Liver (tissue), 9 donors: ENCODE data around the gene MNAT1. TPM values are rescaled to one million over a fixed set of nuclear protein-coding genes. Genes with fewer than 3 reads are reported as not detected.

Source experiments
- DNase-seq: peaks from one replicate; pipeline ENCODE4 v3.0.0-alpha.2; 2017; ENCODE audit warnings: low spot score
- H3K27ac ChIP-seq, 2 donors: one replicate each; pipeline ENCODE4 v1.7.0; 2013; ENCODE audit warnings: inconsistent platforms in 2 of 2, low read length in 2 of 2, control low read depth in 1 of 2, low read depth in 1 of 2, mild to moderate bottlenecking in 1 of 2
- H3K27me3 ChIP-seq, 4 donors: one replicate each; pipeline versions ENCODE4 v1.6.1 to v1.7.0; 2013; ENCODE audit warnings: low read length in 3 of 4, inconsistent platforms in 1 of 4, mild to moderate bottlenecking in 1 of 4, moderate library complexity in 1 of 4; ENCODE audit not compliant: control insufficient read depth in 4 of 4, insufficient read depth in 4 of 4
- H3K36me3 ChIP-seq, 4 donors: one replicate each; pipeline versions ENCODE4 v1.6.1 to v1.7.0; 2013; ENCODE audit warnings: low read length in 3 of 4, mild to moderate bottlenecking in 3 of 4, low read depth in 1 of 4, moderate library complexity in 1 of 4; ENCODE audit not compliant: control insufficient read depth in 4 of 4, insufficient read depth in 3 of 4
- H3K4me1 ChIP-seq, 4 donors: one replicate each; pipeline versions ENCODE4 v1.6.1 to v1.7.0; 2013; ENCODE audit warnings: low read length in 3 of 4, mild to moderate bottlenecking in 3 of 4, moderate library complexity in 1 of 4; ENCODE audit not compliant: control insufficient read depth in 4 of 4, insufficient read depth in 4 of 4
- H3K4me3 ChIP-seq, 3 donors: one replicate each; pipeline versions ENCODE4 v1.6.1 to v1.7.0; 2013; ENCODE audit warnings: low read length in 3 of 3, control low read depth in 1 of 3, low read depth in 1 of 3, mild to moderate bottlenecking in 1 of 3
- H3K9ac ChIP-seq, 2 donors: one replicate each; pipeline ENCODE4 v1.7.0; 2013; ENCODE audit warnings: low read length in 2 of 2, mild to moderate bottlenecking in 2 of 2, moderate library complexity in 2 of 2, control low read depth in 1 of 2, low read depth in 1 of 2
- H3K9me3 ChIP-seq, 4 donors: one replicate each; pipeline versions ENCODE4 v1.6.1 to v1.7.0; 2013; ENCODE audit warnings: low read length in 3 of 4; ENCODE audit not compliant: control insufficient read depth in 4 of 4
- EGR1 ChIP-seq, 2 donors: IDR thresholded peaks; 2 replicates each; pipeline ENCODE4 v1.6.1; 2016 to 2018; ENCODE audit warnings: antibody characterized with exemption in 2 of 2, low read depth in 2 of 2
- FOXA1 ChIP-seq: IDR thresholded peaks from 2 replicates; pipeline ENCODE4 v1.6.1; 2016; ENCODE audit warnings: antibody characterized with exemption
- FOXA2 ChIP-seq: IDR thresholded peaks from 2 replicates; pipeline ENCODE4 v1.6.1; 2016; ENCODE audit warnings: antibody characterized with exemption
- GABPA ChIP-seq, 2 donors: IDR thresholded peaks in 1 of 2; conservative IDR thresholded peaks in 1 of 2; 2 replicates each; pipeline ENCODE4 v1.6.1; 2016; ENCODE audit warnings: antibody characterized with exemption in 2 of 2, mild to moderate bottlenecking in 1 of 2, moderate library complexity in 1 of 2
- HNF4A ChIP-seq, 2 donors: conservative IDR thresholded peaks; 2 replicates each; pipeline ENCODE4 v1.6.1; 2016; ENCODE audit warnings: antibody characterized with exemption in 2 of 2, mild to moderate bottlenecking in 2 of 2
- HNF4G ChIP-seq: IDR thresholded peaks from 2 replicates; pipeline ENCODE4 v1.6.1; 2016; ENCODE audit warnings: antibody characterized with exemption
- JUND ChIP-seq, 2 donors: IDR thresholded peaks; 2 replicates each; pipeline ENCODE4 v1.6.1; 2016; ENCODE audit warnings: antibody characterized with exemption in 2 of 2
- NR2F2 ChIP-seq: IDR thresholded peaks from 2 replicates; pipeline ENCODE4 v1.6.1; 2016; ENCODE audit warnings: antibody characterized with exemption
- RAD21 ChIP-seq, 2 donors: IDR thresholded peaks; 2 replicates each; pipeline ENCODE4 v1.6.1; 2016; ENCODE audit warnings: antibody characterized with exemption in 2 of 2, mild to moderate bottlenecking in 2 of 2
- RXRA ChIP-seq, 2 donors: IDR thresholded peaks; 2 replicates each; pipeline ENCODE4 v1.6.1; 2017 to 2018; ENCODE audit warnings: antibody characterized with exemption in 2 of 2, mild to moderate bottlenecking in 1 of 2
- SP1 ChIP-seq: IDR thresholded peaks from 2 replicates; pipeline ENCODE4 v1.6.1; 2018; ENCODE audit warnings: antibody characterized with exemption, mild to moderate bottlenecking
- TAF1 ChIP-seq: conservative IDR thresholded peaks from 2 replicates; pipeline ENCODE4 v1.6.1; 2016; ENCODE audit warnings: antibody characterized with exemption, mild to moderate bottlenecking
- YY1 ChIP-seq: IDR thresholded peaks from 2 replicates; pipeline ENCODE4 v1.6.1; 2016; ENCODE audit warnings: antibody characterized with exemption, mild to moderate bottlenecking
- WGBS: extraction: QIAGEN DNeasy Blood & Tissue Kit; methylation state at CpG from one replicate; pipeline ENCODE4 v1.1.7; 2013; 5-methylcytosine and 5-hydroxymethylcytosine counted together
- polyA plus RNA-seq, 2 donors: library from polyadenylated mRNA; stranded (reverse) in 1 of 2; unstranded in 1 of 2; fragments of 200-250 nt in 1 of 2; fragments of >200 nt in 1 of 2; fragmentation: Nextera tagmentation in 1 of 2; extraction: Ambion mirVana in 1 of 2; gene quantifications; one replicate each; pipeline versions ENCODE4 v1.2.1 to v1.2.3, GENCODE V29; 2013 to 2015
- total RNA-seq, 2 donors: library from RNA; depleted of rRNA; stranded (reverse); fragments of >200 nt; gene quantifications; one replicate each; pipeline ENCODE4 v1.2.3, GENCODE V29; 2014
- TF ChIP-seq, protein P1 (sequence below): fragments of 150-350 bp; IDR thresholded peaks from 2 replicates; pipeline ENCODE4 v1.5.1; 2017; ENCODE audit warnings: improper control_type of control experiment, low read depth, low read length; ENCODE audit not compliant: missing input control
- TF ChIP-seq, protein P2 (sequence below): IDR thresholded peaks from 2 replicates; pipeline ENCODE4 v1.6.1; 2016; ENCODE audit warnings: antibody characterized with exemption, mild to moderate bottlenecking
- TF ChIP-seq, protein P3 (sequence below): IDR thresholded peaks from 2 replicates; pipeline ENCODE4 v1.6.1; 2016; ENCODE audit warnings: antibody characterized with exemption
- TF ChIP-seq, protein P4 (sequence below): IDR thresholded peaks from 2 replicates; pipeline ENCODE4 v1.6.1; 2016; ENCODE audit warnings: antibody characterized with exemption
- TF ChIP-seq, protein P5 (sequence below): IDR thresholded peaks from 2 replicates; pipeline ENCODE4 v1.6.1; 2016; ENCODE audit warnings: antibody characterized with exemption
- donor health status: healthy.
- donor health status: healthy.
- donor health status: healthy.
- donor health status: healthy.
- donor health status: healthy.

The MNAT1 gene
- total and polyA plus RNA-seq, 4 donors, result 8.9 to 18.5 (median 14.6) TPM

DNA sequence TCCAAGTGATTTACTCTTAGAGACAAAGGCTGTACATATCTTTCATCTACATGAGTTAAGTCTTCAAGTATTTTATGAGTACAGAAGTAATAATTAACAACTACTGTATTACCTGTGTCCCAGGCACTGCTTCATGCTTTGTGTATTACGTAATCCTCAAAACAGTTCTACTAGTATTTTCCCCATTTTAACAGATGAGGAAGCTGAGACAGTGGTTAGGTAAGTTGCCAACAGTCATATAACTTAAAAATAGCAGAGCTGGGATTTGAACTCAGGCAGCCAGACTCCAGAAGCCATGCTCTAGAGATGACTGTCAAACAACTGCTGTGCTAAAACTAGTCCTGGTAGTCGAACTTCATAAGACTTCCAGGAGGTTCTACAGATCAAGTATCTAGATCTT is 235.6 kb downstream of the MNAT1 start:
- Histone ChIP-seq H3K9me3 (no peaks in the 10 kb centered on the region), H3K9ac (no peak overlapping the region), H3K4me1 (no peaks in the 10 kb centered on the region), H3K27ac (no peak overlapping the region), H3K27me3 (no peaks in the 10 kb centered on the region), H3K4me3 (no peak overlapping the region), H3K36me3 (peaks cover 0 to under 1% (median under 1%) of the 10 kb centered on the region in 4 donors)
- 96% methylated on average over 2 of the region's 2 CpGs for WGBS
- no peak for DNase-seq
- TF ChIP-seq YY1 (no peak), FOXA2 (no peak), NR2F2 (no peak), SP1 (no peak), JUND (IDR thresholded peaks at IDR 0.05) (no peak), HNF4G (no peak)

DNA sequence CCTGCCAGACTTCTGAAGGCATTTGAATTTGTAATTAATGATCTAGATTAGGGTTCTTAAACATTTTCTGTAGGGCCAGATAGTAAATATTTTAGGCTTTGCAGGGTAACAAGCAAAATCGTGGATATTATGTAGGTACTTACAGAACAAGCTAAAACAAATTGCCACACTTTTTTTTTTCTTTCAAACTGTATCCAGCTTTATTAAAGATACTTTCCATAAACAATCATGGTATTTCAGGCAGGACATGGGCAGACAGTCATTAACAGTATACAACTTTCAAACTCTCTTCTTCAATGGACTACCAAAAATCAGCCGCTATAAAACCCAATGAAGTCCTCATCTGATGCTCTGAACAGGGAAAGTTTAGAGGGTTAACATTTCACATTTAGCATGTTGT is 236.7 kb downstream of the MNAT1 start:
- no peaks in the 10 kb centered on the region for H3K4me1 ChIP-seq
- 38% methylated on average over 2 of the region's 2 CpGs for WGBS

DNA sequence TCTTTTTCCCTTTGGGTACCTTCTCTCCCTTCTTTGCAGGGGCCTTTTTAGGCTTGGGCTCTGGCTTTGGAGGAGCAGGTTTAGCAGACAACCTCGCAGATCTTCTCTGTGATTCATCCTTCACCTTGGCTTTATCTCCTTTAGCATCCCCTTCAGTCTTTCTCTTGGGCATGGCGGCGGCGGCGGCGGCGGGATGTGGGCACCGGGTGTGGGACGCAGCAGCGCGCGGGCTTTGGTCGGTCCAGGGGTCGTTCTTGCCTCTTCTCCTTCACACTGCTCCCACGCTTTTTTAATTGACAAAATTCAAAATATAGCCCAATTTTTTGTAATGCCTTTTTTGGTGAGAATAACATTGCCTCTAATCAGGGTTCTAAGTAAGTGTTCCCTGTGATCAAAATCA is 237.7 kb downstream of the MNAT1 start:
- TF ChIP-seq NR2F2 (no peak), JUND (IDR thresholded peaks at IDR 0.05) (no peak), GABPA (IDR thresholded peaks at IDR 0.05 in 1 of 2, conservative IDR thresholded peaks at IDR 0.05 in 1 of 2) (no peak), RAD21 (IDR thresholded peaks at IDR 0.05) (no peak), EGR1 (IDR thresholded peaks at IDR 0.05; ENCODE audit: low read depth in 2 of 2) (no peak), HNF4A (conservative IDR thresholded peaks at IDR 0.05) (no peak), TAF1 (no peak), RXRA (IDR thresholded peaks at IDR 0.05) (no peak), YY1 (no peak), FOXA1 (no peak), SP1 (no peak), FOXA2 (no peak), HNF4G (no peak)
- TF ChIP-seq, protein P1, sequence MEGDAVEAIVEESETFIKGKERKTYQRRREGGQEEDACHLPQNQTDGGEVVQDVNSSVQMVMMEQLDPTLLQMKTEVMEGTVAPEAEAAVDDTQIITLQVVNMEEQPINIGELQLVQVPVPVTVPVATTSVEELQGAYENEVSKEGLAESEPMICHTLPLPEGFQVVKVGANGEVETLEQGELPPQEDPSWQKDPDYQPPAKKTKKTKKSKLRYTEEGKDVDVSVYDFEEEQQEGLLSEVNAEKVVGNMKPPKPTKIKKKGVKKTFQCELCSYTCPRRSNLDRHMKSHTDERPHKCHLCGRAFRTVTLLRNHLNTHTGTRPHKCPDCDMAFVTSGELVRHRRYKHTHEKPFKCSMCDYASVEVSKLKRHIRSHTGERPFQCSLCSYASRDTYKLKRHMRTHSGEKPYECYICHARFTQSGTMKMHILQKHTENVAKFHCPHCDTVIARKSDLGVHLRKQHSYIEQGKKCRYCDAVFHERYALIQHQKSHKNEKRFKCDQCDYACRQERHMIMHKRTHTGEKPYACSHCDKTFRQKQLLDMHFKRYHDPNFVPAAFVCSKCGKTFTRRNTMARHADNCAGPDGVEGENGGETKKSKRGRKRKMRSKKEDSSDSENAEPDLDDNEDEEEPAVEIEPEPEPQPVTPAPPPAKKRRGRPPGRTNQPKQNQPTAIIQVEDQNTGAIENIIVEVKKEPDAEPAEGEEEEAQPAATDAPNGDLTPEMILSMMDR, result no peak
- TF ChIP-seq, protein P2, sequence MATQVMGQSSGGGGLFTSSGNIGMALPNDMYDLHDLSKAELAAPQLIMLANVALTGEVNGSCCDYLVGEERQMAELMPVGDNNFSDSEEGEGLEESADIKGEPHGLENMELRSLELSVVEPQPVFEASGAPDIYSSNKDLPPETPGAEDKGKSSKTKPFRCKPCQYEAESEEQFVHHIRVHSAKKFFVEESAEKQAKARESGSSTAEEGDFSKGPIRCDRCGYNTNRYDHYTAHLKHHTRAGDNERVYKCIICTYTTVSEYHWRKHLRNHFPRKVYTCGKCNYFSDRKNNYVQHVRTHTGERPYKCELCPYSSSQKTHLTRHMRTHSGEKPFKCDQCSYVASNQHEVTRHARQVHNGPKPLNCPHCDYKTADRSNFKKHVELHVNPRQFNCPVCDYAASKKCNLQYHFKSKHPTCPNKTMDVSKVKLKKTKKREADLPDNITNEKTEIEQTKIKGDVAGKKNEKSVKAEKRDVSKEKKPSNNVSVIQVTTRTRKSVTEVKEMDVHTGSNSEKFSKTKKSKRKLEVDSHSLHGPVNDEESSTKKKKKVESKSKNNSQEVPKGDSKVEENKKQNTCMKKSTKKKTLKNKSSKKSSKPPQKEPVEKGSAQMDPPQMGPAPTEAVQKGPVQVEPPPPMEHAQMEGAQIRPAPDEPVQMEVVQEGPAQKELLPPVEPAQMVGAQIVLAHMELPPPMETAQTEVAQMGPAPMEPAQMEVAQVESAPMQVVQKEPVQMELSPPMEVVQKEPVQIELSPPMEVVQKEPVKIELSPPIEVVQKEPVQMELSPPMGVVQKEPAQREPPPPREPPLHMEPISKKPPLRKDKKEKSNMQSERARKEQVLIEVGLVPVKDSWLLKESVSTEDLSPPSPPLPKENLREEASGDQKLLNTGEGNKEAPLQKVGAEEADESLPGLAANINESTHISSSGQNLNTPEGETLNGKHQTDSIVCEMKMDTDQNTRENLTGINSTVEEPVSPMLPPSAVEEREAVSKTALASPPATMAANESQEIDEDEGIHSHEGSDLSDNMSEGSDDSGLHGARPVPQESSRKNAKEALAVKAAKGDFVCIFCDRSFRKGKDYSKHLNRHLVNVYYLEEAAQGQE, result no peak
- TF ChIP-seq, protein P3, sequence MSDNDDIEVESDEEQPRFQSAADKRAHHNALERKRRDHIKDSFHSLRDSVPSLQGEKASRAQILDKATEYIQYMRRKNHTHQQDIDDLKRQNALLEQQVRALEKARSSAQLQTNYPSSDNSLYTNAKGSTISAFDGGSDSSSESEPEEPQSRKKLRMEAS, result no peak
- TF ChIP-seq, protein P4, sequence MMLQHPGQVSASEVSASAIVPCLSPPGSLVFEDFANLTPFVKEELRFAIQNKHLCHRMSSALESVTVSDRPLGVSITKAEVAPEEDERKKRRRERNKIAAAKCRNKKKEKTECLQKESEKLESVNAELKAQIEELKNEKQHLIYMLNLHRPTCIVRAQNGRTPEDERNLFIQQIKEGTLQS, result no peak
- TF ChIP-seq, protein P5, sequence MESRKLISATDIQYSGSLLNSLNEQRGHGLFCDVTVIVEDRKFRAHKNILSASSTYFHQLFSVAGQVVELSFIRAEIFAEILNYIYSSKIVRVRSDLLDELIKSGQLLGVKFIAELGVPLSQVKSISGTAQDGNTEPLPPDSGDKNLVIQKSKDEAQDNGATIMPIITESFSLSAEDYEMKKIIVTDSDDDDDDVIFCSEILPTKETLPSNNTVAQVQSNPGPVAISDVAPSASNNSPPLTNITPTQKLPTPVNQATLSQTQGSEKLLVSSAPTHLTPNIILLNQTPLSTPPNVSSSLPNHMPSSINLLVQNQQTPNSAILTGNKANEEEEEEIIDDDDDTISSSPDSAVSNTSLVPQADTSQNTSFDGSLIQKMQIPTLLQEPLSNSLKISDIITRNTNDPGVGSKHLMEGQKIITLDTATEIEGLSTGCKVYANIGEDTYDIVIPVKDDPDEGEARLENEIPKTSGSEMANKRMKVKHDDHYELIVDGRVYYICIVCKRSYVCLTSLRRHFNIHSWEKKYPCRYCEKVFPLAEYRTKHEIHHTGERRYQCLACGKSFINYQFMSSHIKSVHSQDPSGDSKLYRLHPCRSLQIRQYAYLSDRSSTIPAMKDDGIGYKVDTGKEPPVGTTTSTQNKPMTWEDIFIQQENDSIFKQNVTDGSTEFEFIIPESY, result no peak
- no peak overlapping the region for H3K9ac ChIP-seq
- no peak overlapping the region for H3K4me3 ChIP-seq
- H3K9me3 ChIP-seq, result no peaks in the 10 kb centered on the region
- H3K27me3 ChIP-seq, result no peaks in the 10 kb centered on the region
- H3K27ac ChIP-seq, result no peak overlapping the region
- WGBS, result 98% methylated on average over 15 of the region's 15 CpGs
- H3K36me3 ChIP-seq, result peaks cover 0 to 12% (median 7%) of the 10 kb centered on the region in 4 donors
- no peak for DNase-seq
- H3K4me1 ChIP-seq, result no peaks in the 10 kb centered on the region

More for the DNA sequence above, 236.7 kb downstream of the MNAT1 start:
- Histone ChIP-seq H3K36me3 (peaks cover 0 to 11% (median 6%) of the 10 kb centered on the region in 4 donors), H3K27me3 (no peaks in the 10 kb centered on the region), H3K27ac (no peak overlapping the region), H3K4me3 (no peak overlapping the region), H3K9me3 (no peaks in the 10 kb centered on the region), H3K9ac (no peak overlapping the region)
- TF ChIP-seq NR2F2, result no peak
- DNase-seq, result no peak
